ENCODE results near the gene TMEM198.

TMEM198 gene

GRCh38 chr2:219509780-219510511, 33.9 kb upstream of the TMEM198 start:
- peak; percentile 23 for DNase-seq

DNA sequence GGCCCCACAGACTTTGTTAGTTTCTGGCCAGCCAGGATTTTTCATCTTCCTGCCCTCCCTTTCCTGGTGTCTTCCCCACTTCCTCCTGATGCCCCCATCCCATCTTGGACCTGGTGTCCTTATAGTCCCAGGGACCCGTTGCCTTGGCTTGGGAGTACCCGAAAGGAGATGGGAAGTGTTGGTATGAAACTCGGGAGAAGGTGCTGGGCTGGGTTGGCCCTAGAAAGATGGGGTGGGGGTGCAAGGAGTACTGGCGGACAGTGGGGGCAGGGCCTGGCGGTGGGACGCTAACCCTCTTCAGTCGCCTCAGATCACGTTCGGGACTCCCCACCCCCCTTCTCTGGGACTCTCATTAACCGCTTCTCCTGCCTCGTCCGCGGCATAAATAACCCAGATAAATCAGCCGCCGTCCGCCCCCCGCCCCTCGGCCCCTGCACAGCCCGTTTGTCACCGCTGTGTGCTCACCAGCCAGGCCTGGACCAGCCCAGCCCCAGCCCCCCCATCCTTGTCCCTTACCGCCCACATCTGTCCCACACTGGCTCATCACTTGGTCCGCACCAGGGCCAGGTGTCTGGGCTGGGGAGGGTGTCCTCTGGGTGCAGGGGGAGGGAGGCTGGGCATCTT, 33.2 kb upstream of the TMEM198 start:
- no peak for DNase-seq

DNA sequence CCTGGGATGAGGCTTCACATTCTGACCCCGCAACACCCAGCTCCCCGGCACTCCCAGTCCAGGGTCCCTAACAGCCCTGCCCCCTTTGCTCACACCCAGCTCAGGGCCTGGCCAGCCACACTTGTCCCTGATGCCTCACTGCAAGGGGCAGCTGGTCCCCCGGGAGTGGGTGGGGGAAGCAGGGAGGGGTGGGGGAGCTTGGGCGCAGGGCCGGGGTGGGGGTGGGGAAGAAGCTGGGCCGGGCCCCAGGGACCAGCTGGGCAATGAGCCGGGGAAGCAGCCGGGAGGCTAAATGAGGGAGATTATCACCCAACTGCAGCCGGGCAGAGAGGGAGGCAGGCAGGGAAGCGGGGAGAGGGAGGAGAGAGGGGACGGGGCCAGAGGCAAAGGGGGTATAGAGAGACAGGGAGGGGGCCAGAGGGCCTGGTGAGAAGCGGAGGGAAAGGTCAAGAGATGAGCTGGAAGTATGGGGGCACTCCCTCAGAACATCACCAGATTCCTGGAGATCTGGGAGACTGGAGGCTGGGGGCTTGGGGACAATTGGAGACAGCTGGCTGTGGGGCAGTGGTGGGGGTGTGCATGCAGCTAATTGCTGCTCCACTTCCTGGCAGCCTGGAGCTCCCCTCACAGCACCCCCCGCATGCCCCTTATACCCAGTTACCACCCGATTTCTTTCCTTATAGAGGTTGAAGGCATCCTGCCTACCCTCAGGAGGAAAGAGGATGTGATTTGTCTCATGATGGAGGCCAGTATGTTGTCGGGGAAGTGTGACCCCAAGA, 32.1 kb upstream of the TMEM198 start:
- no peak for DNase-seq

DNA sequence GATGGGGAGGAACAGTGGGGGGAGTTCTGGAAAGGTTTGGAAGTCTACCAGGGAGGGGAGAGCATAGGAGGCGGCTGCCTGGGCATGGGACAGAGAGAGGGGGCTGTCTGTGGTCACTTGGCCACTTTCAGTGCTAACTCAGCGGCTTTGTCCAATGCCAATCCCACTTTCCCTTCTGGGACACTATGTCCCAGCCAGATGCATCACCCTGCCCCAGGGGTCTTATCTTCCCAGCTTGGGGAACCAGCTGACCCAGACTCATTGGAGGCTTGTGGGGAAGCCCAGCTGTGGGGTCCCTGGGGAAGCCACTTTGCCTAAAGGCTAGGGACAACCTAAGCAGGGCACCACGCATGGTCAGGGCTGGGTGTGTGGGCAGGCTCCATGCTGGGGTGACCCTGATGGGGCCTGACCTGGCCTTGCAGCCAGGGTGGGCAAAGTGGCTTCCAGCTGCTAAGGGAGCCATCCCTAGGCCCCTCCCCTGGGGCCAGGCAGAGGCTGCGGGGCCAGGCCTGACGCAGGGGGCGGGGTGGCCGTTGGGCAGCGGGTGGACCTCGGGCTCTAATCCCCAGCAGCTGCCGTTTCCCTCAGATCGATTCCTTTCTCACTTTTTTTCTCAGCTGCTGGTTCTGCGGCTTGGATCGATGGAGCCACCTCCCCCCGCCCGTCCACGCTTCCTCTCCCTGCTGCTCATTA, 31.2 kb upstream of the TMEM198 start:
- DNase-seq = no peak

GRCh38 chr2:219513787-219514186, 30.0 kb upstream of the TMEM198 start:
- DNase-seq = no peak

- DNase-seq = peak; percentile 48
Observed at GRCh38 chr2:219514196-219514761, 29.5 kb upstream of the TMEM198 start, which contains the start of gene ASIC4. Gene ASIC4 (plus strand): TSS chr2:219514482. CDS start chr2:219514725, 243 bp downstream.

- DNase-seq = no peak
Observed at GRCh38 chr2:219514836-219515235, 29.0 kb upstream of the TMEM198 start.

- no peak for DNase-seq
Observed at GRCh38 chr2:219515874-219516629, 27.8 kb upstream of the TMEM198 start.

DNA sequence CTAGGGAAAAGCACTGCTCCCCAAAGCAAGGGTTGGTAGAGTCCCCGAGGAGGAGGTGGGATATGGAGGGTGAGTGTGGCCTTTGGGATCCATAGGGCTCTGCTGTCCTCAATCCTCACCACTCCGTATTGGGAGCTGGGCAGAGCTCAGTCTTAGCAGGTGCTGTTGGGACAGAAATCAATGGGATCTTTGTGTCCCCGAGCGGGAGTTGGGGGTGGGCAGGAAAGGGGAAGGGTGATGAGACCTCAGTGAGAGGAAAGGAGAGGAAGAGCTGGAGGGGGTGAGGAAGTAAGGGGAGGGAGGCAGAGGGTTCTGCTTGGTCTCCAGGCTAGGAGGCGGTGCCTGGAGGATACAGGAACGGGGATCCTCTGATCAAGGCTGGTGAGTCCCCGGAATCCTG, 26.9 kb upstream of the TMEM198 start:
- DNase-seq = no peak

- DNase-seq = no peak
Observed at GRCh38 chr2:219517954-219518778, 25.7 kb upstream of the TMEM198 start.

GRCh38 chr2:219519526-219519916, 24.3 kb upstream of the TMEM198 start:
- DNase-seq = no peak

DNA sequence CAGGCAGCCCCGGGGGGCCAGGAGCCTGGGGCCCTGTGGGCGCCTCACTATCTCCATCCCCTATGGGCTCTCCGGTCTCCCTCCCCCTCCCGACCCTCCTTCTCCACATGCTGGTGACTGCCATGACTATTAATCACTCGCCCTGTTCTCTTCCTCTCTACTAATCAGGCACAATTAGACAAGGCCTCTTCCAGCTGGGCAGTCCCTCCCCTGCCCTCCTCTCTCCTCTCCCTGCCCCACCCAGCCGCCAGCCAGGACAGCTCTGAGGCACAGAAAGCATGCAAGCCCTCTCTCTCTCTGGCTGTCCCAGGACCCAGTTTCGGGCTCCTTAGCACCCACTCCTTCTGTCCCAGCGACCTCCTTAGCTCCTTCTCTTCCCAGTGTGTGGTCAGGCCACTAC, 23.7 kb upstream of the TMEM198 start:
- no peak for DNase-seq

- DNase-seq = no peak
Observed at GRCh38 chr2:219521066-219521880, 22.6 kb upstream of the TMEM198 start.

DNA sequence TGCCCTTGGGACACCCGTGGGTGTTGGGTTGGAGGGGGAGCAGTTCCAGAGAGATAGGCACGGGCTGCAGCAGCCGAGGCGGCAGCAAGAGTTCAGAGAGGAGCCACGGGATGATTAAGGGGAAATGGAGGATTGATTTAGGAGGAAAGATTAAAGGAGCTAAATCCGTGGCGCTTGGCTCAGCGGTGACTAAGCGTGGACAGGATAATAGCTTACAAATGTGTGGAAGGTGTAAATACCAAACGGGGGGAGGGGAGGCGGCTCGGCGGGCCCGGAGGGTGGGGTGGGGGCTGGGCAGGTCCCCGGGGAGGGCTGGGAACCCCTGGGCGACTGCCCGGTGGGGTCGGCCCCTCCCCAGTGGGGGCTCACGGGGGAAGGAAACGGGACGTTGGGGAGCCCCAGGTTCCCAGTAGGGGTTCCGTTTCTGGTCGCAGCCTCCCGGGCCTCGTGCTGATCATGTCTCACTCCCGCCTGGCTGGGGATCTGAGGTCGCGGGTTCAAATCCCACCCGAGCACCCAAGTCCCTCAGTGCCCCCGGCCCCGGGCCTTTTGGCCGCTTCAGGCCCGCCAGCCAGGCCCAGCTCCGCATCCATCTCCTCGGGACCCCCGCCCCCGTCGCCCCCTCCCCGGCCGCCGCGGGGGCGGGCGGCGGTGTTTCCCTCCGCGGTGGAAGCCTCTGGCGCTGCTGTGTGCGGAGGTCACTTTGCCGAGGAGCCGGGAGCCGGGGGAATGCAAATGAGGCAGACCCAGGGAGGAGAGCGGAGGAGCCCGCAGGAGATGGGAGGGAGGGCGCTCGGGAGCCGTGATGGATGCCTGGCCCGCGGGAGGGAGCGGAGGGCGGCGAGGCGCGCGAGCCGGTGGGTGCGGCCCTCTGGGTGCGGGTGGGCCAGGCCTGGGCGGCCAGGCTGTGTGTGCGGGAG, 21.5 kb upstream of the TMEM198 start:
- no peak for DNase-seq

DNA sequence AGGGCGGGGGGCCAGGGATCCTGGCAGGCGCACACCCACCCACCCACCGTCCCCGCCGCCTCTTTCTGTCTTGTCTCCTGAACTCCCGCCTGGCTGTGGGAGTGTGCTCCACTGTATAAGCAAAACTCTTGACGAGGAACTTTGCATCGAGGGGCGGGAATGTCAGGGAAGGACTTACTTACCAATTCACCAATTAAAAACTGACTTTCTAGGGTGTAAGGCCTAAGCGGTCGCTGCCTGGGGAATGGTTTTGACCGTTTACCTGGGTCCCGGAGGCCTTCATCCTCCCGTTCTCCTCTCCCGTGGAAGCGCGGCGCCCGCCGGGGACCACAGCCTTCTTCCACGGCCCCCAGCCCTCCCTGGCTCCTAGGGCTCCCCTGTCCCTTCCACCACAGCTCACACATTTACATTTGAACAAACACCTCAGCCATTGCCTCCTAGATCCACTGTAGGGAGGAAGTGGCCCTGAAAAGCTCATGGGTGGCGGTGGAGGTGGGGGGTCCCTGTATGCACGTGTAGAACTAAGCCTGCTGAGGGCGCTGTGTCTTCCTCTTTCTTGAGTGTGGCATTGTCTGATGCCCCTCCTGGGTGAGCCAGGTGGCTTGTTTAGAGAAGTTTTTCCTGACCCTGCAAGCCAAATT, 20.7 kb upstream of the TMEM198 start:
- DNase-seq = no peak

DNA sequence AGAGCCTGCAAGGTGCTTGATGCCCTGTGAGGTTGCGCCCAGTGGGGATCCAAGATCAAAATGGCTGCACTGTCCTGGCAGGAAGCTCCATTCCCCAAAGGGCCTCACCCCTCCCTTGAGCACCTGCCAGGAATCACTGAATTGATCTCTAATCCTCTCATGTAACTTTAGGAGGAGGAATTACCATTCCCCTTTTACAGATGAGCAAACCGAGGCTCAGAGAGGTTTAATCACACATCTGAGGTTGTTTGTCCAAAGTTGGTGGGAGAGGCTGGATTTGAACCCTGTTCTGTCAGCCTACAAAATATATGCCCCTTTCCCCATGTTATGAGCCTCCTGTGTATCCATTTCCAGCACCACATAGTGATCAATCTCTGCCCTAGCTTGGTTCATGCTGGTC, 19.0 kb upstream of the TMEM198 start:
- DNase-seq = no peak

GRCh38 chr2:219525533-219526232, 18.1 kb upstream of the TMEM198 start:
- DNase-seq = no peak

All from GDM1 (cell line).